Inferior parietal cortex (tissue), 1 donor: ENCODE data around the gene FKBP9.
A peak's percentile ranks its signal among the peaks of the same experiment; 100 is the strongest.
"Not testable (repeated sequence)": the region's sequence is repeated elsewhere in the genome, so short reads cannot be mapped to it uniquely, and the experiment has no call there.

ENCODE experiments used
- DNase-seq: peaks from one replicate; pipeline ENCODE4 v3.0.0-alpha.2; 2016; ENCODE audit errors: extremely low spot score

FKBP9 gene

DNA sequence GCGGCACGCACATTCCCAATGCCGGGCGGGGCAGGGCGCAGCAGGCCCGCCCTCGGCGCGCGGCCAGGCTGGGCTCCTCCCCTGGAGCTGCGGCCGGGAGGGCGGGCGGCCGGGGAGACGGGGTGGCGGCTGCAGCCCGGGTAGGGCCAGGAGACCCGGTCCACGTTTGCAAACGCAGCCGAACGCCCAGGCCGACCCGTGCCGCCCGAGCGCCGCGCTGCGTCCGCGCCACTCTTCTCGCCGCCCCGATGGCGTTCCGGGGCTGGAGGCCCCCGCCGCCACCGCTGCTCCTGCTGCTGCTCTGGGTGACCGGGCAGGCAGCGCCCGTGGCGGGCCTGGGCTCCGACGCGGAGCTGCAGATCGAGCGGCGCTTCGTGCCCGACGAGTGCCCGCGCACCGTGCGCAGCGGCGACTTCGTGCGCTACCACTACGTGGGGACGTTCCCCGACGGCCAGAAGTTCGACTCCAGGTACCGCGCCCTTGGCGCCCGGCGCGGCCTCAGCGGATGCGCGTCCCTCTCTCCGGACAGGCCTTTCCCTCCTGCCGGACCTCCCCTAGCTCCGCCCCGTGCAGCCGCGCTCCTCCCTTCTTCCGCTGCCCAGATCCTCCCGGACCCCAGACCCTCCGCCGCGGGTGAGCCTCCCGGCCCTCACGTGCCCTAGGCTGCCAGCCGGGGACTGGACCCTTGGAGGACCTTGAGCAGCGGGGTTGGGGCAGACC is at the start of gene FKBP9:
TSS of gene FKBP9 (plus strand) at position 115 of the 720 bp plus-strand sequence. CDS start at position 249, 134 bp downstream.
- peak; percentile 39 for DNase-seq

GRCh38 chr7:32910195-32910594 is 47.0 kb upstream of the FKBP9 start:
- no peak for DNase-seq

GRCh38 chr7:32914184-32914583 is 43.1 kb upstream of the FKBP9 start:
- DNase-seq: no peak

DNA sequence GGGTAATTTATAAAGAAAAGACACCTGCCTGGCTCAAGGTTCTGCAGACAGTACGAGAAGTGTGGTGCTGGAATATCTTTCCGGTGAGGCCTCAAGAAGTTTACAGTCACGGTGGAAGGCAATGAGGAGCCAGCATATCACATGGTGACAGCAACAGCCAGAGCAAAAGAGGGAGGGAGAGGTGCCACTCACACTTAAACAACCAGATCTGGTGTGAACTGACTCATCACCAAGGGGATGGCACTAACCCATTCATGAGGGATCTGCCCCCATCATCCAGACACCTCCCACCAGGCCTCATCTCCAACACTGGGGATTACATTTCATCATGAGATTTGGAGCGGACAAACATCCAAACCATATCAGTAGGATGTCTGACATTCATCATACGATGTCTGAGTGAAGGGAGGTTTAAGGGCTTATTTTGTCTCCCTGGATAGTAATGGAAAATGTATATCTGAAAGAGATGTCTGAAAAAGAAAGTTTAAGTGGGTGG is 42.2 kb upstream of the FKBP9 start:
- DNase-seq: no peak

DNA sequence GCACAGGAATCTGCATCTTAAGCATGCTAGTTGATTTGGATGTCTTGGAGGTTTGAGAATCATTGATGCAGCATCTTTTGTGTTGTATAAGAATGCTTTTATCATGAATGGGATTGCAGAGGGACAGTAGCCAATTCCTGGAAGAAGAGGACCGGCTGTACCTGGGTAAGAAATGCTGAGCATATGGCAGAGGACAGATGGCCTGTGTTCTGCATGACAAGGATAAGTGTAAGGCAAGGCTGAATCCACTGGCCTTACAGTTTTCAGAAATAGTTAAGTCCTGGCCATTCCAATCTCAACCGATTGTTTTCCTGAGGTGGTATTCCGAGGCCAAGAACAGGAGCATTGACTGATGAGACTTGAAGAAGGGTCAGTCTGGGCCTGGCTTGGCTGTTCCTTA is 41.2 kb upstream of the FKBP9 start:
- DNase-seq: peak; percentile 44

- not testable (repeated sequence) for DNase-seq
These were observed 40.2 kb upstream of the FKBP9 start for GRCh38 chr7:32916994-32917393.

- DNase-seq: no peak
These were observed 35.3 kb upstream of the FKBP9 start for GRCh38 chr7:32921896-32922295.

GRCh38 chr7:32928785-32929298 is 28.4 kb upstream of the FKBP9 start:
- no peak for DNase-seq

- DNase-seq: no peak
These were observed 27.7 kb upstream of the FKBP9 start for GRCh38 chr7:32929430-32930143.

DNA sequence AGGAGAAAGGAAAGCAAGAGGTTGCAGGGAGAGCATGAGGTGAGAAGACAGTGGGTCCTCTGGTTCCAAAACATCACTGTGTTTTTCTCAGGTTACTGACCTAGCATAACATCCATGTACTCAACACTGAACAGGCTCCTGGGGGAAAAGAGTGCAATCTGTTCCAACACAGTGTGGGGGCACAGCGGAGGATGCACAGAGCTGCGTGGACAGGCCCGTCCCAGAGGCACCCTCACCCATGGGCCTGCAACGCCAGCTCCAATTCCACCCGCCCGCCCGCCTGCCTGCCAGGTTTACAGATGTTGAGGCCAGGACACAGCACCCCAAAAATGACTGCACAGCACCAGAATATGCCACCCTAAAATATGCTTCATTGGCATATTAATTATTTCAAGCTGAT is 26.9 kb upstream of the FKBP9 start:
- DNase-seq: no peak

GRCh38 chr7:32935558-32935957 is 21.7 kb upstream of the FKBP9 start:
- no peak for DNase-seq

DNA sequence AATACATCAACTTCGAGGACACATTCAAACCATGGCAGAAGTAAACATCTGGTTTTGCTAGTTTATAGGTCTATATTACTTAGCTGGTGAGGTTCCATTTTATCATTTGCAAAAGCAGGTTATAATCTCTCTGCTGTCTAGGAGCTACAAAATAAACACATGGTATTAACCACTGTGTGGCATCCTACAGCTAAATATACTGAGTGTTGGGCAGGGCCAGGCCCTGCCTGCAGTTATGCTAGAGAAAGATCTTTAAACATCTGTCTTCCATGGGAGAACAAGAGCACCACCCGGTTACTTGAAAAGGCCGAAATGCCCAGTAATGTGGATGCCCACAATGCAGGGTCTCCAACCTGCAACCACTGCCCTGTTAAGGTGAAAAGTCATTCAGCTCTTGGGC is 20.6 kb upstream of the FKBP9 start:
- no peak for DNase-seq

DNA sequence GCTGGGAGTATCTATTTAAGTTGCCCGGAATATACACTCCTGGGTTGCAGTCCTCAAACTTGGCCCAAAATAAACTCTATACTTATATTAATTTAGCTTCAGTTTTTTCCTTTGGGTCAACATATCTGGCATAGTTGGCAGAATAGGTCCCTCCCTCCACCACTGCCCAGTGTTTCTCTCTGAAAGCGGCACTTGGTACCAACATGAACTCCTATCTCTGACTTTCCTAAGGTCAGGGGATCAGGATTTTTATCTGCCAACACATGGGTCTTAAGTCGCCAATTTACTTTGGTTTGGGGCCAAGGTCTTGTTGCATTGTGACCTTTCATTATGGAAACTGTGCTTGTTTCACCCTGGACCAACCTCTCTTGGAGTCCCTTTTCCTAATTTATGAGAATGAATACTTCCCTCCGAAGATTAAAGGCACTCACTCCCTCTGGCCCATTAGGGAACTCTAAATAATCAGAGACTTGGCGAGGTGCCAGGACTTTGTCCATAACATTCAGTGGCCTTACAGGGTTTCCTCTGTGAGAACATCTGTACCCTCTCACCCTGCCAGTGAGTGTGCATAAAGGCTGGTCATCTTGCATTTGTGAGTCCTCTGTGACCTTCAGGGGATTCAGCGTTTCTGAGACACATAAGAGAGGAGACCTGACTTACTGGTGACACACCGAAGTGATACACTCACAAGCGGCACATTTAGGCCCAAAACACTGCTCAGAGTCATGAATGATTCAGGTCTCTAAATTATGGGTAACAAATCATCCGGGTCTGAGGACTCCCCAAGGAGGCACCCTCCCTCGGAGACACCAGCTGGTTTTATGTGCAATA is 19.7 kb upstream of the FKBP9 start:
- peak; percentile 17 for DNase-seq

- peak; percentile 21 for DNase-seq
These were observed 16.1 kb upstream of the FKBP9 start for GRCh38 chr7:32941181-32941580.

DNA sequence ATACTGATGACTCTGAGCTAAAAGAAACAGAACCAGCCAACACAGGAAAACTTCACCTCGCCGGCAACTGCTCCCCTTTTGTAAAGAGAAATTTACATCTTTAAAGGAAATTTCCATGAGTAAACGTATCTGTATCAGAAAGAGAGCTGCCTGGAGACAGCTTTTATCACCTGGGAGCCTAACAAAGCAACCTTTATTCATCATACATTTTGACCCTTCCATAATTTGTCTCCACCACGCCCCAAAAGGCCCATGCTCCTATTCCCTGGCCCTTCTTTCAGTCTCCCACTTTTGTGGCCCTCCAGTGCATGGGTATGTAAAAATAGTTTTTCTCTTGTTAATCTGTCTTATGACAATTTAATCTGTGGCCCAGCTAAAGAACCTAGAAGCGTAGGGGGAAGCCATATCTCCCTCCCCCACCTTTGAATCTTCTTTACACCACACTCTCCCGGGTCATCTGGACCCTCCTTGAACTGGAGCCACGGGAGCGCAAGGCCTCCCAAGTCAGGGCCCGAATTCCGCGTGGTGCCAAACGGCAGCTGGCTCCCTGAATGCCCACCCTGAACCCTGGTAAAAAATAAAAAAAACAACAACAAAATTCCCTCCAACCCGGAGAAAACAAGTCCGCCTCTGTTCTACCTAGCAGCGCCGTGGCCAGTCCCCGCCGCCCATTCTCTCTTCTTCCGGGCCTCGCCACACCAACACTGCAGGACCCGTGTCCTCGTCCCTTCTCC is 15.4 kb upstream of the FKBP9 start:
- DNase-seq: peak; percentile 36

GRCh38 chr7:32942415-32943251 is 14.6 kb upstream of the FKBP9 start:
- DNase-seq: peak; percentile 78

GRCh38 chr7:32943252-32944030 is 13.8 kb upstream of the FKBP9 start:
- no peak for DNase-seq

DNA sequence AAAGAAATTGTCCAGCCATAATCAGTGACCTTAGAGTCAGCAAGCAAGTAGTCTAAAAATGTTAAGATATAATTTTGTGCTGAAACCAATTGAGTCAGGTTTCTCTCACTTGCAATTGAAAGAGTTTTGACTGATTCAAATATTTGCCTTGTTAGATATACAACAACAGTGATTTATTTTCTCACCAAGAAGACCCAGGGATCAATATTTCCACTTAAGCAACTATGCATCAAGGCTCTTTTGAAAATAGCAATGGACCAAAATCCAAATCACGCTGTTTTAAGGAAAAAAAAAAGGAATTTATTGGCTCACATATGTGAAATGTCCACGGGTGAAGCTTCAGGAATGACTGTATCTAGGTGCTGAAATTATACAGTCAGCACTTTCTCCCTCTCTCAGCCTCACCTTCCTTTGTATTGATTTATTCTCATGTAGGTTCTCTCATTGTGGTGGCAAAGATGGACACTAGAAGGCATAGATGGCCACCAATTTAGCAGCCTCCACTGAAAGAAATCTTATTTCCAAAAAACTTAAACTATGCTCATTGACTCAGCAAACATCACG is 9.7 kb upstream of the FKBP9 start:
- DNase-seq: no peak

DNA sequence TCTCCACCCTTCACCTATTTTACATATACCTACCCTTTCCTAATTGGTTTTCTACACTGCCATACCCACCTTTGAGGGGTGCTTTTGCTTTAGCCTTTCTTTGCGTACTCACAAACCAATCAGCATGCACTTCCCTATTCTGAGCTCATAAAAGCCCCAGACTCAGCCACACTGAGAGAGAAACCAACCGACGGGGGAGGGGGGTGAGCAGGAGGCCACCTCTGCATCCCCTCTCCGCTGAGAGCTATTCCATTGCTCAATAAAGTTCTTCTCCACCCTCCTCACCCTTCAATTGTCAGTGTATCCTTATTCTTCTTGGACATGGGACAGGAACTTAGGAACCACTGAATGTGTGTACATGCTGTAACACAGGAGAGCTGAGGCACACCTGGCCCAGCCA is 9.0 kb upstream of the FKBP9 start:
- no peak for DNase-seq
